ENCODE results near the gene PIP5K1C.
A peak's percentile ranks its signal among the peaks of the same experiment; 100 is the strongest.

The PIP5K1C gene

GRCh38 chr19:3608079-3608641 lies 92.1 kb downstream of the PIP5K1C start:
- H3K4me3 ChIP-seq (ENCODE audit: low read length) = no peak overlapping the region
- no peak for TF ChIP-seq CTCF (conservative IDR thresholded peaks at IDR 0.05; ENCODE audit: low read length)
- no peak for DNase-seq (ENCODE audit: low read depth)

GRCh38 chr19:3607303-3608078 lies 92.8 kb downstream of the PIP5K1C start:
- peak; percentile 25 for DNase-seq (ENCODE audit: low read depth)
- no peak for TF ChIP-seq CTCF (conservative IDR thresholded peaks at IDR 0.05; ENCODE audit: low read length)
- H3K4me3 ChIP-seq (ENCODE audit: low read length) = peak overlapping the region; percentile 66

- DNase-seq (ENCODE audit: low read depth) = peak; percentile 53
- no peak for TF ChIP-seq CTCF (conservative IDR thresholded peaks at IDR 0.05; ENCODE audit: low read length)
- H3K4me3 ChIP-seq (ENCODE audit: low read length) = peak within 1 kb of the TSS; percentile 66
Measured at GRCh38 chr19:3606690-3607289, 93.5 kb downstream of the PIP5K1C start, which contains the start of gene TBXA2R. Gene TBXA2R (minus strand): TSS chr19:3606875. CDS start chr19:3600634, 6,241 bp downstream.

GRCh38 chr19:3606174-3606689 lies 94.0 kb downstream of the PIP5K1C start:
- H3K4me3 ChIP-seq (ENCODE audit: low read length) = peak overlapping the region; percentile 66
- no peak for TF ChIP-seq CTCF (conservative IDR thresholded peaks at IDR 0.05; ENCODE audit: low read length)
- no peak for DNase-seq (ENCODE audit: low read depth)

- no peak for TF ChIP-seq CTCF (conservative IDR thresholded peaks at IDR 0.05; ENCODE audit: low read length)
- no peak for DNase-seq (ENCODE audit: low read depth)
- peak overlapping the region; percentile 66 for H3K4me3 ChIP-seq (ENCODE audit: low read length)
Measured at GRCh38 chr19:3605770-3606169, 94.5 kb downstream of the PIP5K1C start.

- TF ChIP-seq CTCF (conservative IDR thresholded peaks at IDR 0.05; ENCODE audit: low read length) = no peak
- DNase-seq (ENCODE audit: low read depth) = no peak
- peak overlapping the region; percentile 66; the same call in 1 of the 2 replicates for H3K4me3 ChIP-seq (ENCODE audit: low read length)
Measured at GRCh38 chr19:3605361-3605760, 94.9 kb downstream of the PIP5K1C start.
